Body of pancreas (tissue), 4 donors: ENCODE measurements around the gene NKAPD1.

Experiments
- CTCF ChIP-seq, 7 experiments: fragments of 450-650 bp in 4 of 7; fragments of 200-600 bp in 3 of 7; sonication (generic) in 3 of 7; IDR thresholded peaks; one replicate each; pipeline ENCODE4 v1.5.1; 2016 to 2019; ENCODE audit warnings: antibody characterized with exemption in 7 of 7
- POLR2A ChIP-seq, 3 donors: fragments of 450-650 bp; IDR thresholded peaks; one replicate each; pipeline ENCODE4 v1.6.1; 2016; ENCODE audit warnings: antibody characterized with exemption in 3 of 3, mild to moderate bottlenecking in 2 of 3

GRCh38 chr11:112114460-112114859, 40.4 kb downstream of the NKAPD1 start:
- no peak for TF ChIP-seq POLR2A (IDR thresholded peaks at IDR 0.05)
- TF ChIP-seq CTCF (IDR thresholded peaks at IDR 0.05) = no peak
